Measurements from ENCODE around the gene IP6K3.

IP6K3 gene

GRCh38 chr6:33757113-33757512 lies 10.4 kb upstream of the IP6K3 start:
- TF ChIP-seq POLR2AphosphoS5 (IDR thresholded peaks at IDR 0.05; ENCODE audit: low read depth, low read length) (no peak), TAF1 (IDR thresholded peaks at IDR 0.05; ENCODE audit: borderline replicate concordance, insufficient read depth, low read length) (no peak), REST (IDR thresholded peaks at IDR 0.05; ENCODE audit: insufficient read depth in 1 of 2, low read depth in 2 of 2, low read length in 2 of 2) (no peak), SIN3A (IDR thresholded peaks at IDR 0.05; ENCODE audit: borderline replicate concordance, insufficient read depth, low read length) (no peak), FOXP2 (optimal IDR thresholded peaks at IDR 0.05; ENCODE audit: borderline replicate concordance, extremely low read depth, extremely low read length, insufficient read depth) (no peak)

- TF ChIP-seq FOXP2 (optimal IDR thresholded peaks at IDR 0.05; ENCODE audit: borderline replicate concordance, extremely low read depth, extremely low read length, insufficient read depth) (no peak), TAF1 (IDR thresholded peaks at IDR 0.05; ENCODE audit: borderline replicate concordance, insufficient read depth, low read length) (no peak), SIN3A (IDR thresholded peaks at IDR 0.05; ENCODE audit: borderline replicate concordance, insufficient read depth, low read length) (no peak), REST (IDR thresholded peaks at IDR 0.05; ENCODE audit: insufficient read depth in 1 of 2, low read depth in 2 of 2, low read length in 2 of 2) (no peak), POLR2AphosphoS5 (IDR thresholded peaks at IDR 0.05; ENCODE audit: low read depth, low read length) (no peak)
These were observed 9.7 kb upstream of the IP6K3 start for GRCh38 chr6:33756211-33756954.

DNA sequence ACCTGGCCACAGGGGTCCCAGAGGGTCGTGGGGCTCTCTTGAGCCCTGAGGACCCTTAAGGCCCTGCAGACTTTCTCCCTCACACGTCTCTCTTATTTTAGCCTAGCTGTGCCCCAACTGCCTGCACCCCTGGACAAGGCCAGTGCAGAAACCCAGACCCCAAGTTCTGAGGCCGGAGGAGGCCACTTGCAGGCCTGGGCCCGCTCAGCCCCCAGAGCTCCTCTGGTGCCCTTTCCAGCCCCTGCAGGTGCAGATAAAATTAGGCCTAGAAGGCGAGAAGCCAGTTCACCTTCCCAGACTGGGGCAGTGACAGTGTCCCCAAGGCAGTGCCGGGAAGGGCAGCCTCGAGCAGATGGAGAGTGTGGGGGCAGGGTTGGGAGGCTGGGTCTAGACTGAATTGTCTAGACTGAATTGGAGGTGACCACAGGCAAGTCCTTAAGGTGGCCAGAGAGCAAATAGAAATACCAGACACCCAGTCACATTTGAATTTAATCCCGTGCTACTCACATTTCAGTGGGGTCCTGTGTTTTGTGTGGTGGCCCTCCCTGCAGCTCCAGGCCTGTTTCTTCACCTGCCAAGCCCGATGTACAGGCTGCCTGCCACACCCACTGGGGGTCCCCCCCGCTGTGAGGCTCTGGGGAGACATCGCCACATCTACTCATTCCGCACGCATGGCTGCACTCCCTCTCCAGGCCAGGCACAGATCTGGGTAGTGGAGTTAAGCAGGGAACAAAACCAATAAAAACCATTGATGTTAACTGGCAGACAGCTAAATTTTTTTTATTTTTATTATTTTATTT lies 8.6 kb upstream of the IP6K3 start:
- no peak for TF ChIP-seq REST (IDR thresholded peaks at IDR 0.05; ENCODE audit: insufficient read depth in 1 of 2, low read depth in 2 of 2, low read length in 2 of 2)
- TF ChIP-seq POLR2AphosphoS5 (IDR thresholded peaks at IDR 0.05; ENCODE audit: low read depth, low read length): no peak
- no peak for TF ChIP-seq FOXP2 (optimal IDR thresholded peaks at IDR 0.05; ENCODE audit: borderline replicate concordance, extremely low read depth, extremely low read length, insufficient read depth)
- no peak for TF ChIP-seq TAF1 (IDR thresholded peaks at IDR 0.05; ENCODE audit: borderline replicate concordance, insufficient read depth, low read length)

- TF ChIP-seq REST (IDR thresholded peaks at IDR 0.05; ENCODE audit: insufficient read depth in 1 of 2, low read depth in 2 of 2, low read length in 2 of 2): no peak
- TF ChIP-seq TAF1 (IDR thresholded peaks at IDR 0.05; ENCODE audit: borderline replicate concordance, insufficient read depth, low read length): no peak
- no peak for TF ChIP-seq POLR2AphosphoS5 (IDR thresholded peaks at IDR 0.05; ENCODE audit: low read depth, low read length)
- TF ChIP-seq FOXP2 (optimal IDR thresholded peaks at IDR 0.05; ENCODE audit: borderline replicate concordance, extremely low read depth, extremely low read length, insufficient read depth): no peak
- TF ChIP-seq SIN3A (IDR thresholded peaks at IDR 0.05; ENCODE audit: borderline replicate concordance, insufficient read depth, low read length): no peak
These were observed 7.5 kb upstream of the IP6K3 start for GRCh38 chr6:33754222-33754621.

Data from PFSK-1 (cell line).